Hematopoietic multipotent progenitor cell treated with erythropoietin and hydrocortisone succinate and interleukin-3 and kit ligand, for 17 days (in vitro differentiated cells): ENCODE results near the gene SYT15B.
"Not testable (repeated sequence)": the region's sequence is repeated elsewhere in the genome, so short reads cannot be mapped to it uniquely, and the experiment has no call there.

Experiments used
- DNase-seq: peaks from one replicate; pipeline ENCODE4 v3.0.0-alpha.2; 2015; ENCODE audit warnings: low spot score

Gene SYT15B

DNA sequence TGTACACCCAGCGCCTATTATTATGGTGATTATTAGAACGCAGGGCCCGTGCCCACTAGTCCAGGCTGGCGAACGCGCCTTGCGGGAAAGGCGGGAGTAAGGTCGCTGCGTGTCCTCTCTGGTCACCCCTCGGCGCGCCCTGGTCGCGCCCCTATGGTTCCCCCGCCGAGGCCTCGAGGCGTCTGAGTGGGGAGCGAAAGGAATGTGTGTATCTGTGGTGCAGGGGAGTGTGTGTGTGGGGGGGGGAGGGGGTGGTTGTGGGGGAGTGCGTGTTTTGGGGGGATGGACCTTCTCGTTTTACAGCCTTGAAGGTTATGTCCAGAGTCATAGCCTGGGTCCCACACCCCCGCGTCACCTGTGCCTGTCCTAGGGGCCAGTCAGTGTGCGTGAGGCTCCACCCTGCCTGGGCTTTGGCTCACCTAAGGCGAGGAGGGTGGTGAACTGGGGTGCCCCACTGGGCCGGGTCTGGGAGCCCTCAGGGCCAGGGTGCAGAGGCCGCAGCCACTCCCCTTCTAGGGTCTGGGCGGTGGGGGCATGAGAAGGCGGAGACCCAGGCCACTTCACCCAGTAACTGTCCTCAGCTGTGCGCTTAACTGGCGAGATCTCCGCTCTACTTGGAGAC is at the start of gene SYT15B:
TSS of gene SYT15B (minus strand) at position 39 of the 622 bp plus-strand sequence. CDS start 952 bp downstream, outside the sequence.
- DNase-seq, result not testable (repeated sequence)

DNA sequence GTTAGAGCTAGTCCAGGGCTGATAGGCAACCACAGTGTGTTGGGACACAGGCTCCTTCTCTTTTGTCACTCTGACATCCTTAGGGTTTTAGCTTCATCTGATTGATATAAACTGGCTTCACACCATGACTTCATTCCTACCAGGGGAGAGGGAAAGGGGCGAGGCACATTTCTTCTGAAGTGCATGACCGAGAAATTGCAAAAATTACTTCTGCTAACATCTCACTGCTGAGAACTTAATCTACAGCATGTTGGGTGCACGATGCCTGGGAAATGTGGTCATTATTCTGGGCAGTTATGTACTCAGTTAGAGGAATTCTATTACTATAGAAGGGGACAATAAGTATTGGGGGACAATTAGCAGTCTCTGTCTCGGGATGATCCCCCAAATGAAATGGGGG is 16.2 kb upstream of the SYT15B start:
- DNase-seq, result not testable (repeated sequence)

DNA sequence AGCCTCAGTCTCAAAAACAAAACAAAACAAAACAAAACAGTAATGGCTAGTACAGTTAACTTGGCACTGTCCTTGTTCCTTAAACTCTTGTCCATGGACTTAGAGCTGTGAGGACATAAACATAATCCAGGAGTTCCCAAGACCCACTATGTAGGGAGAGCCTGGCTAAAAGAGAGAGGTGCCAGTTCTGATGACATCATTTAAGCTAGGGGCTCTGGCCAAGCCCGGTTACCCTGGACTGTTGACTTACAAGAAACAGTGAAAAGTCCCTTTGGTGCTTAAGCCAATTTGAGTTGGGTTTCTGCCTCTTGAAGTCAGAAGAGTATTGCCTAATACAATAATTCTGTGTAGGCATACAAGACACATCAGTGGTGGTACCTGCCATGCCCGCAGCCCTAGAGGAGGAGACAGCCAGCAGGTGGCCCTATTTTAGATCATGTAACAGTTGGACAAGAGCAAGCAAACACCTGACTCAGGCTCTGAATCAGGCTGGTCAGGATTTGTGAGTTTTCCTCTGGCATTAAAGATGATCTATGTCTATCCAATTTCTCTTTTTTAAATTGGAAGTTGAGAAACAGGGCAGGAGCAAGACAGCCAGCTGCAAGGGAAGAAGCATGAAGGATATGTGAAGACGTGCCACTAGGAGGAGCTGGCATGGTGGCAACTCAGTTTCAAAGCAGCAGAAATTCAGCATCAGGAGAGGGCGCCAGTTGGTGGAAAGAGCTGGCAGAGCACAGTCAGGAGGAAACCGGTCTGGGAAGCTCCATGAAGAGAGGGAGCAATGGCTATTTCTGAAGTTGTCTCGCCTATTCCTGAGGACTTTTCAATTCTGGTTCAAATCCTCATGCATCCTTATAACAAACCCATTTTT is 12.2 kb upstream of the SYT15B start:
- peak; percentile 2 for DNase-seq

DNA sequence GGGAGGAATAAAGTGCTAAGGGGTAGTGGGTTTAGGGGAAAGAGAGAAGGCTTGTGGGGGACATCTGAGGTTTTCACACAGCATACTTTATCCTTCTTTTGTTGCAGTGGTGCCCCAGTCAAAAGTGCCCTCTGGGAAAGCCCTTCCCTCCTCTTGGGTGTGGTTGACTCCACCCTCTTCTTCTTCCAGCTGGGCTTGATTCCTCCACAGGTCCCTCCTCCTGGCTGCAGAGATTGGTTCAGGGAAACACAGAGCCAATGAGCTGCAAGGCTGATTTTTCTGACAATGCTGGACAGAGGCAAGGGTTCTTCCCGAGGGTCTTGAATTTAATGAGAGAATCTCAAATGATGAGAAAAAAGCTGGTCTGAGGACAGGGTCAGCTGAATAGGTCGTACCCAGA is 7.4 kb upstream of the SYT15B start:
- not testable (repeated sequence) for DNase-seq

DNA sequence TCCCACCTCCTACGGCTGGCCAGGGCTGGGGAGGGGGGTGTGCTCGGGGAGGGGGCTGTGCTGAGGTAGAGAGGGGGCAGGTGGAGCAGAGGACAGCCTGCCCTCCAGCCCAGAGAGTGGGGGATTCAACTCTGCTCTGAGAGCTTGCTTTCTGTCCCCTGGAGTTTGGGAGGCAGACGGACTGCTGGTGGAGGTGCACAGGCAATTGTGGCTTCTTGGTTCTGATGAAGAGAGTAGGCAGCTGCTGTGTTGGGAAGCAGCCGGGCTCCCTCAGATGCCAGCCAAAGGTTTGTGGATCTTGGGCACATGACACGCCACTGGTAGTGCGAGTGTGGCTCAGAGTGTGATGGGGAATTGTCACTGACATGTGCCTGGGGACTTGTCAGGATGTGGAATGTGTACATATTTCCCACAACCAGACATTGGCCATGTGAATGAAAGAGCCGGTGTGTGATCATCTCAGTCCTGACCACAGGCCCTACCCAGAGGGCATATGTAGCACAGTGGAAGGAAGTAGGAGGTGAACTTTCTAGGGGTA is 5.3 kb upstream of the SYT15B start:
- DNase-seq, result not testable (repeated sequence)

DNA sequence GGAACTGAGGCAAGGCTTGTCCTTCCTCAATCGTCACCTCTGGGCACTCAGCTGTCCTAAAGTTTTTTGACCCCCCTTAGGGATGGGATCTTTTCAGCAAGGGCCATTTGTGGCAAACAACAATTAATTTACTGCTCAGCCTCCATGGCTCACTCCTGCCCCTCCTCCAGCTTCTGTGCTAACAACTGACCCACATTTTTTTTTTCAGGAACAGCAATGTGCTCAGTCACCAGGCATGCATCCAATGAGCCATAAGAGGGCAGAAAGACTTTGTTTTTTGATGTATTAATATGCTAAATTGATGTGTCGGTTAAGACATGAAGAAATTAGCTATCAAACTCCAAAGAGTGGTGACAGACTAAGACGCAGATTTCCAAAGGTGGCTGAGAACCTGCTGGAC is 4.7 kb upstream of the SYT15B start:
- not testable (repeated sequence) for DNase-seq

DNA sequence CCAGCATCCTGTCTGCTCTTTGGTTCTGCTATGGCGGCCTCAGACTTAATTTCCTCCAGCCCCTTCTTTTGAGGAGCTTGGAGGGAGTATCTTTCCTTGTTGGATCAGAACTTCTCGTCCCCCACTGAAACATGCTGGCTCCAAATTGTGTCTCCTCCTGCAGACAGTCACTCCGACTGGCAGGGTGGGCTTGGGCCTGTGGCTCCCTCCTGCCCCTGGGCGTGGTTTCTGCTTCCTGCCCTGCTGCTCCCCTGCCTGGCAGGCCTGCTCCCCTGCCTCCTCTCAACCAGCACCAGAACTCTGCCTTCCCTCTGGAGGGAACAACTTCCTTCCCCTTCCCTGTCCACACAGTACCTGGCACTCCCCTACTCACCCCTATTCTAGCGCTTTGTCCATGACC is 3.8 kb upstream of the SYT15B start:
- not testable (repeated sequence) for DNase-seq

DNA sequence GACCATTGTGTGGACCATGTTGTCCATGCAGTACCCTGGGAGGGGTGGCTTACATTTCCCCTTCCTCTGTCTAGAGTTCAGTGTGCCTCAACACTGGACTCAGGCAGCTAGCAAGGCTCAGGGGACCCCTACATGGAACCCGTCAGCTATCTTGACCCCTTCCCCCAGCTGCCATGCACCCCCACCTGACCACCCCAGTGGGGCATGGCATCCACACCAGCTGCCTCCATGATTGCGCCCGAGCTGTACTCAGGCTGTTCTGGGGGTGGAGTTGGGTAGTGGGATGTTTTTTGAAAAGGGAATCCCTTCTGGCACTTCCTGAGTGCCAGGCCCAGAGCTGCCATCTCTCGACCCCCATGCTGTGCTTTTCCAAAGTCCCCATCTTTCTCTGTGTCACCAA is 1.8 kb upstream of the SYT15B start:
- not testable (repeated sequence) for DNase-seq

DNA sequence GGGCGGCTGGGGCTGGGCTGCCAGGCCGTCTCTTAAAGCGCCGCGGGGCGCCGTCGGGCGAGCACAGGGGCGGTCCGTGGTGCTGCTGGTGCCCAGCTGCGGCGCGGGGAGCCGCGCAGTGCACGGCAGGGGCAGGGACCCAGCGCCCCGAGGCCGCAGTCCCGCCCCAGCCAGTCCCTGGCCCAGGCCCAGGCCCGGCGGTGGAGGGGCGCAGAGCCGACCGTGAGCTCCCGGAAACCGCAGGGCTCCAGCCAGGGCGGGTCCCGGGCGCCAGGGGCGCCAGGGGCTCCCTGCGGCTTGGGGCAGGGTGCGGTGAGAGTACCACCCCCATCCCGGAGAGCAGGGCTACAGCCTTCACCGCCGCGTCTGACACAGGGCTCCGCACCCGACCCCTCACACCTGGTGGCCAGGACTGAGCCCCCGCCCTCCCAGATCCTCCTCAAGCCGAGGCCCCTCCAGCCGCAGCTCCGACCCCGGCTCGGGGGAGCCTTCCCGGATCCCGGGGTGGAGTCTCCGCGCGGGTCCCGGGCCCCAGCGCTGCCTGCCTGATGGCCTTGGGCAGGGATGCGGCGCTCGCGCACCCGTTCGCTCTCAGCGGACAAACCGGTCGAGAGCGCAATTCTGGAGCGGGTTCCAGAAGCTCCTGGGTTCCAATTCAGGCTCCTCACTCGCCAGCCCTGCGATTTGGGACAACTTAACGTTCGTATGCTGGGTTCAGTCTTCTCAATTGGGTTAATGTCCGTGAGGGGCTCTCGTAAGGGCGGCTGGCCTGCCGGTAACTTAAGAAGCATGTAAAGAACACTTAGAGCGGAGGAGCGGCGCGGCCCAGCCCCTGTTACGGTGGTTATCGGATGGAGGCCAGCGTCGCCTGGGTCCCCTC is 478 bp downstream of the SYT15B start:
- DNase-seq, result not testable (repeated sequence)

DNA sequence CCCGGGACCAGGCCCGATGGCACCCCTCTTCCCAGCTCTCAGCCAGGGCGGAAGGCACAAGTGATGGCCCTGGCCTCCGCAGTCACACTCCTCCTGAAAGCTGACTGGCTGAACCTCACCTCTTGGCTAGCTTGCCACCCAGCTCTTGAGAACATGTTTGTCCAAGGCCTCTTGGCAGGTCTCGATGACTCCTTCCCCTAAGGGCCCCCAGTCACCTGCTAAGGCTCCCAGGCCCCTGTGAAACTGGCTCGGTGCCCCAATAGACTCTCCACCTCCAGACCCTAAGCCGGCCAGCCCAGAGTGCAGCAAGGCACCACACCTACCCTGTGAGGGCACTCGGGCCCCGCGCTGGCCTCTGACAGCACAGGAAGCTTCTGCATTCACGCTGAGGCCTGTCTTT is 4.5 kb downstream of the SYT15B start:
- DNase-seq, result not testable (repeated sequence)

DNA sequence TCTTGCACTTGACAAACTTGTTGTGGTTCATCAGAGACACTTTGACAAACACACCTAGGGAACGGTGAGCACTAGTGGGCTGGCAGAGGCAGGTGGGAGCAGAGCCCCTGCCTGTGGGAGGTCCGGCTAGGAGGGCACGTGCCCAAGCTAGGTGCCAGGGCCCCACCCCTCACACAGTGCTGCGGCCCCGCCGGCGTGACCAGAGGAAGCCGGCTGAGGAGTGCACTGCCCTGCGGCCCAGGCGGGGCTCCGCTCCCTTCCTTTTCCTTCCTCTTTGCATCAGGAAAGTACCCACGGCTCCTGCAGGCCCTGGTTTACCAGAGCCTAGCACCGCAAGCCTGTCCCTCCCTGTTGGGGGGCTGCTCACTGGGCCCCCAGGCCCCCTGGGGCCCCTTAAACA is 7.2 kb downstream of the SYT15B start:
- not testable (repeated sequence) for DNase-seq

DNA sequence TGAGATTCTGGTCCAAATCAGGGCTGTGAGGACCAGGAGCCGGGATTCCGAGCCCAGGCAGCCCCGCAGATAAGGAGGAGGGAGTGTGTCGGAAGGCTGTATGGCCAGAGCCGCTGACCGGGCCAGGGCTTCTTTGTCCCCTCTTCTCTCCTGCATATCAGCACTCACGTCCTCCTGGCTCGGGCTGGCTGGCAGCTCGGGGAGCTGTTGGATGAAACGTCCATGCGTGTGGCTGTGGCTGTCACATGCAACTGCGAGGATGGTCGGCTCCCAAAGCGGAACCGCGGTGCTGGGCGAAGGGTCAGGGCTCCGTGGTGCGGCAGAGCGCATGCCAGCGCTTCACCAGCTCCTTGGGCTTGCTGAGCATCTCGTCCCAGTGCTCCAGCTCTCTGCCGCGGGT is 9.5 kb downstream of the SYT15B start:
- DNase-seq, result not testable (repeated sequence)

DNA sequence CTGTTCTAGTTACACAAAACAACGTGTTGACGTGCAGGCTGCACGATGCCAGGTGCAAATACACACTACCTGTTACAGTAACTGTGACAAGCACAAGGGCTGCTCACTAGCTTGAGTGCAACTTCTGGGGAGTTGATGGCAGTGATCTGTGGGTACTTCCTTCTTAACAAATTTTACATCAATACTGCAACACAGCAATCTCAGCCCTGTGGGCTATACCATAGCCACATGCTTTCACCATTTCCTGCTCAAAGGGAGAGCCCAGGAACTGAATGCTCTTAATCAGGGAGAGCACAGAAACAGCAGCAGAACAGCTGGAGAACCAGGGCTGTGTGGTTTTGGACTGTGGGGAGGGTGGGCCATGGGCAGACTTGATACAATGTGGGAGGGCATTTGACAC is 10.2 kb downstream of the SYT15B start:
- not testable (repeated sequence) for DNase-seq

DNA sequence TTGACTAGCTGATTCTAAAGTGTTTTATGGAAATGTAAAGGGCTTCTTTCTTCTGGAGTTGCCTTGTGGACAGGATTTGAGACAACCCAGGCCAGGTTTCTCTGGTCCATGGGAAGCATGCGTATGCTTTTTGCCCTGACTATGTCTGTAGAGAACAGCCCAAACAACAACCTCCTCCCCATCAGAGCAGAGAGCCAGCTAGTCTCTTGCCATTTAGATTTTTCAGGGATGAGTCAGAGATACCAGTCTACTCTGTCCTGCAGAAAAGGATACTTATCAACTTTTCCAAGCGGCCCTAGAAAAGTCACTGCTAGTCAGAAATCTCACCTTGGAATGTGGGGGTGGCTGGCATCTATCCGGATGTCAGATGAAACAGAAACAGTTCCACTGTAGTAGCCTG is 11.6 kb downstream of the SYT15B start:
- DNase-seq, result not testable (repeated sequence)

DNA sequence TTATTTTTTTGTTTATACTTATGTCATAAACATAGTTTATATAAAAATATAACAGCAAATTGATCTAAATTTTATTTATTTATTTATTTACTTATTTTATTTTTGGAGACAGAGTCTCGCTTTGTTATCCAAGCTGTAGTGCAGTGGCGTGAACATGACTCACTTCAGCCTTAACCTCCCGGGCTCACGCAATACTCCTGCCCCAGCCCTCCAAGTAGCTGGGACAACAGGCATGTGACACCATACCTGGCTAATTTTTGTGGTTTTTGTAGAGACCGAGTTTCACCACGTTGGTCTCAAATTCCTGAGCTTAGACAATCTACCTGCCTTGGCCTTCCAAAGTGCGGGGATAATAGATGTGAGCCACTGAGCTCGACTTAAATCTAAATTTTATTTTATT is 13.0 kb downstream of the SYT15B start:
- DNase-seq, result not testable (repeated sequence)

DNA sequence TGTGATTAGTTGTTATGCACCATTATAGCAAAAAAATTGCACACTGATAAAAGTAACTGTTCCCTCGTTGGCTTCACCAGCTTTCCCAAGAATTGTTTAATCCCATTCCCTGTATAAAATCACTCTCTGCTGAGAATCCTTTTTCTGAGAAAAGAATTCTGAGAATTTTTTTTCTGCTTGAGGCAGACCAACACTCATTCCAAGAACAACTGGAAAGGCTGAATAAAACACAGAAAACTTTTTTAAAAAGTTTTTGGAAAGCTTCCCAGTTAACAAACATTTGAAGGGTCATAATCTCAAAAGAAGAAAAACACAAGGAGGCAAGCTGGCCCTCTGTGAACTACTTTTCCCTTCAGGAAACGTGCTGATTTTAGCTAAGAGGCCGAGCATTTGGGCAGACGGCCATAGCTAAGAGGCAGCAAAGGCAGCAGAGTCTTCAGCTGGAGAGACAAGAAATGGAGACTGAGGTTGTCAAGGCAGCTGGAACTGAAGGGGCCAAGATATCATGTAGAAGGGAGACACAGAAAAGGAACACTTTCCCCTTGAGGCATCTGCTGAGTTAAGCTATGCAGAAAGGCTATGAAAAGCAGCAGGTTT is 16.5 kb downstream of the SYT15B start:
- DNase-seq, result not testable (repeated sequence)

DNA sequence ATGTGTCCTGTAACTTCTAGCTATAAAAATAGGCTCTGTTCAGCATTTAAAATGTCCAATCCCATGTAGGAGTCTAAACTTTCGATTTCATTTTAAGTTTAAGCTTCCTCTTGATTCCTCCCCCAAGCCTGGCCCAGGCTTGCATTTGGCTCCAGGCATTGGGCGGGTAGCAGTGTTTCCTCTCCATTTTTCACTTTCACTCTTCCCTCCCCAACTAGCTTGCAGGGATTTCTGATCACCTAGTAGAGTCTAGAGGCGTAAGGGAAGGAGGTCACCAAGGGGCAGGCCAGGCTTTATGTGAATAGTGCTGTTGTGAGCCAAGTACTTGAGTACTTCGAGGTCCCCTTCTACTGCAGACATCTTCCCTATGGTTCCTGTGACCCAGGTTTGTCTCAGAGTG is 18.5 kb downstream of the SYT15B start:
- DNase-seq, result not testable (repeated sequence)

DNA sequence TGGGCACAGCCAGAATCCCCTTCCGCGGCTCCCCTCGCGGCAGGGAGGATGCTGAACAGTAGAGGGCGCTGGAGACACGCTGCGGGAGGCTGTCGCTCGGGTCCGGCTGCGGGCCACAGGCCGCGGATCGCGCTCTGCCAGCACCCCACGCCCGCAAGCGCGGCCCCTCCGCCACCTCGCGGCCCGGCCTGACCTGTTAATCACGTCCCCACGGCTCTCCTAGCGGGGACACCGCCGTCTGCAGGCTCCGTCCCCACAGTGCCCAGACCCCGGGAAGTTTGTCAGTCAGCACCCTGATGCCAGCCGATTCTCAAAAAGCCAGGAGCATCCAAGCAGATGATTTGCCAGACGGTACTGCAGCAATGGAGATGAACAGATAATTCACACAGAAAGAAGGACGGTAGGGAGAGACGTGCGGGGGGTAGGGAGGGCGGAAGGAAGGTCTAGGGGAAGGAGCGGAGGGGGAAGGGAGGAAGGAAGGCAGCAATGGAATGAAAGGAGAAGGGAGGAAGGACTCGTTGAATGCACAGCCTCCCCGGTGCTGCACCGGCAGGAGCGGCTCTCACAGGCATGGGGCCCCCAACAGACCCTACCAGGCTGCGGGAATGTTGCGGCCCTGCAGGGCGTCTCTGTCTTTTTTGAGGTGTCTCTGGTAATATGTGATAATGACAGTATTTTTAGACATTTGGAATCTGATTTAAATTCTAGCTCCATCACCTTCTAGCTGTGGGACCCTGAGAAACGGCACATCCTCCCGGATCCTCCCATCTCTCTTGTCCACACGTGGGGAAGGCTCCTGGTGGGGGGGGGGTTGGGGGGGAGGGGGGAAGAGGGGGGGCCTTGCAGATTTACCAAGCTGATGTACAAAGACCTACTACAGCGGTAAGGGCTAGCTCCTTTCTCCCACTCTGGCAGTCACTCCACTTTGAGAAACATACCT is 19.5 kb downstream of the SYT15B start:
- DNase-seq, result not testable (repeated sequence)

DNA sequence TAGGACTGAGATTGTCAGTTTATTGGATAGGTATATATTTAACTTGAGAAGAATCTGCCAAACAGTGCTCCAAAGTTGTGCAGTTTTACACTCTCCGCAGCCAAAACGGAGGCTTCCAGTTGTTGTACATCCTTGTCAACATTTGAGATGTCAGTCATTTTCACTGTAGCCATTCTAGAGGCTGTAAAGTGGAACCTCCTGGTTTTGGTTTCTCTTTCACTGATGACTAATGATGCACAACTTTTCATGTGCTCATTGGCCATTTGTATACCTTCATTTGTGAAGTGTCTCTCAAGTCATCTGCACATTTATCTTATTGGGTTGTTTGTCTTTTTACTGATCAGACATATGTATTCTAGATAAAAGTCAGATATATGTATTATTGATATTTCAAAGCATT is 22.5 kb downstream of the SYT15B start:
- not testable (repeated sequence) for DNase-seq

DNA sequence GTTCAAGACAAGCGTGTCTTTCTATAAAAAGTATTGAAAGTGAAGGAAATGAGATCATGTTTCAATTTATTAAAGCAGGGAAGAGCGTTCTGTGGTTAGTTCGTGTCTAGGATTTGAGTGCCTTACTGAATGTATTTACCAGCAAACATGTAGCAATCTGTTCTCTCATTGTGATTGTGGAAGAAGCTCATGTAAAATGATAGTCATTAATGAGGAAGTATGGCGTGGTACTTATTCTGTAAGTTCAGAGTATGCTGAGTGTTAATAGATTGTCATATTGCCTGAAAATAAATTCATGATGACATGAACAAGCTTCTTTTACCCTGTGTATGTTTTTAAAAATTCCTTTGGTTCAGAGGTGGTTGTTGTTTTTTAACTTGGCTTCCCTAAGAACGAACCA is 32.5 kb downstream of the SYT15B start:
- DNase-seq, result not testable (repeated sequence)
